Fibroblast of lung (primary cell): ENCODE results near the gene PRKAG2. TPM values are rescaled to one million over a fixed set of nuclear protein-coding genes. Genes with fewer than 3 reads are reported as not detected.

Experiments used
- DNase-seq, 2 donors: peaks; one replicate each; pipeline versions ENCODE4 v3.0.0 to v3.0.0-alpha.2; 2010; ENCODE audit warnings: low read depth in 2 of 2
- H2AFZ ChIP-seq: 2 replicates; pipeline ENCODE4 v1.5.1; 2012; ENCODE audit warnings: low read length, control low read depth, inconsistent platforms
- H3K27ac ChIP-seq: 2 replicates; pipeline ENCODE4 v1.5.1; 2011; ENCODE audit warnings: low read length, control low read depth; ENCODE audit not compliant: insufficient read depth
- H3K27me3 ChIP-seq: 2 replicates; pipeline ENCODE4 v1.5.1; 2011; ENCODE audit warnings: mild to moderate bottlenecking, low read length; ENCODE audit not compliant: control insufficient read depth, insufficient read depth
- H3K36me3 ChIP-seq: 2 replicates; pipeline ENCODE4 v1.5.1; 2011; ENCODE audit warnings: low read length; ENCODE audit not compliant: control insufficient read depth, insufficient read depth
- H3K4me1 ChIP-seq: 2 replicates; pipeline ENCODE4 v1.5.1; 2011; ENCODE audit warnings: low read length; ENCODE audit not compliant: control insufficient read depth, insufficient read depth; ENCODE audit errors: extremely low read depth
- H3K4me2 ChIP-seq: 2 replicates; pipeline ENCODE4 v1.5.1; 2011; ENCODE audit warnings: low read length, control low read depth; ENCODE audit not compliant: insufficient read depth; ENCODE audit errors: extremely low read depth
- H3K4me3 ChIP-seq, 4 experiments: fragments of 200-600 bp in 1 of 4; sonication (generic) in 1 of 4; replicated peaks in 1 of 4; 2 replicates each; pipeline ENCODE4 v1.5.1; 2011 to 2016; ENCODE audit warnings: low read length in 4 of 4, low read depth in 3 of 4, mild to moderate bottlenecking in 3 of 4, control low read depth in 2 of 4, inconsistent platforms in 1 of 4, mixed read lengths in 1 of 4; ENCODE audit not compliant: insufficient read depth in 1 of 4; ENCODE audit errors: control extremely low read depth in 1 of 4
- H3K79me2 ChIP-seq: 2 replicates; pipeline ENCODE4 v1.5.1; 2012; ENCODE audit warnings: mild to moderate bottlenecking, low read length, inconsistent platforms; ENCODE audit not compliant: control insufficient read depth, insufficient read depth
- H3K9ac ChIP-seq: 2 replicates; pipeline ENCODE4 v1.5.1; 2011; ENCODE audit warnings: mild to moderate bottlenecking, low read length, control low read depth; ENCODE audit not compliant: insufficient read depth
- H3K9me3 ChIP-seq: 2 replicates; pipeline ENCODE4 v1.5.1; 2012; ENCODE audit warnings: low read depth, low read length; ENCODE audit not compliant: control insufficient read depth, insufficient read depth
- H4K20me1 ChIP-seq: 2 replicates; pipeline ENCODE4 v1.5.1; 2011; ENCODE audit warnings: low read length; ENCODE audit not compliant: control insufficient read depth, insufficient read depth; ENCODE audit errors: extremely low read depth
- EZH2 ChIP-seq: IDR thresholded peaks from 2 replicates; pipeline ENCODE4 v1.5.1; 2012; ENCODE audit warnings: low read length, control low read depth, mild to moderate bottlenecking; ENCODE audit errors: missing control alignments
- polyA plus RNA-seq, 2 donors: library from polyadenylated mRNA; depleted of rRNA in 1 of 2; stranded (reverse) in 1 of 2; unstranded in 1 of 2; fragments of >200 nt; gene quantifications; 2 replicates each; pipeline ENCODE4 v1.2.1, GENCODE V29; 2011 to 2012; ENCODE audit warnings: missing spikeins in 1 of 2
- total RNA-seq: library from RNA; depleted of rRNA; stranded (reverse); fragments of >200 nt; gene quantifications from 2 replicates; pipeline ENCODE4 v1.2.1, GENCODE V29; 2014
- TF ChIP-seq, protein P1 (sequence below), 2 donors: IDR thresholded peaks in 1 of 2; conservative IDR thresholded peaks in 1 of 2; 1 replicate in 1 of 2; 2 replicates in 1 of 2; pipeline ENCODE4 v1.5.1; 2011 to 2012; ENCODE audit warnings: low read length in 2 of 2, control low read depth in 1 of 2, inconsistent platforms in 1 of 2, low read depth in 1 of 2, mild to moderate bottlenecking in 1 of 2

The PRKAG2 gene
- total and polyA plus RNA-seq, 2 donors (not counting 1 experiment from before 2014, with no cell fraction given) = 11.9 to 56.7 TPM

DNA sequence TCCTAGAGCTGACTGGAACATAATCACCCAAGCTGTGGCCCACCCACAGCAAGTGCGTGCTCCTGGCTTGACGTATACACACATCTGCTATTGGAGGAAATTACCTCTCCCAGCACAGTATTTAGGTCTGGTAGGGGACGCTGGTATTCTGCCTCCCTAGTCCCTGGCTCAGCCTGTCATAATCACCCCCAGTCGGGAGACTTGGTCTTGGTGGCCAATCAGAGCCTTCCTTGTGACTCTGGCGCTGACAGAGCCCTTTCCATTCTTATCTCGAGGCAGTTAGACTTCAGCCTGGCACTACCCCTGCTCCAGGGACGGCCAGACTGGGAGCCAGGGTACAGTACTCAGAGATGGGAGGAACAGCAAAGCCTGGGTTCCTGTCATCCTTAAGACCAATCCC lies 14.3 kb upstream of the PRKAG2 start:
- no peak overlapping the region for H3K9ac ChIP-seq
- H2AFZ ChIP-seq = no peak overlapping the region
- no peaks in the 10 kb centered on the region for H3K4me1 ChIP-seq
- H3K27me3 ChIP-seq = peaks cover 6% of the 10 kb centered on the region
- no peaks in the 10 kb centered on the region for H3K79me2 ChIP-seq
- no peaks in the 10 kb centered on the region for H3K36me3 ChIP-seq
- no peaks in the 10 kb centered on the region for H3K9me3 ChIP-seq
- no peak for TF ChIP-seq EZH2
- TF ChIP-seq, protein P1, sequence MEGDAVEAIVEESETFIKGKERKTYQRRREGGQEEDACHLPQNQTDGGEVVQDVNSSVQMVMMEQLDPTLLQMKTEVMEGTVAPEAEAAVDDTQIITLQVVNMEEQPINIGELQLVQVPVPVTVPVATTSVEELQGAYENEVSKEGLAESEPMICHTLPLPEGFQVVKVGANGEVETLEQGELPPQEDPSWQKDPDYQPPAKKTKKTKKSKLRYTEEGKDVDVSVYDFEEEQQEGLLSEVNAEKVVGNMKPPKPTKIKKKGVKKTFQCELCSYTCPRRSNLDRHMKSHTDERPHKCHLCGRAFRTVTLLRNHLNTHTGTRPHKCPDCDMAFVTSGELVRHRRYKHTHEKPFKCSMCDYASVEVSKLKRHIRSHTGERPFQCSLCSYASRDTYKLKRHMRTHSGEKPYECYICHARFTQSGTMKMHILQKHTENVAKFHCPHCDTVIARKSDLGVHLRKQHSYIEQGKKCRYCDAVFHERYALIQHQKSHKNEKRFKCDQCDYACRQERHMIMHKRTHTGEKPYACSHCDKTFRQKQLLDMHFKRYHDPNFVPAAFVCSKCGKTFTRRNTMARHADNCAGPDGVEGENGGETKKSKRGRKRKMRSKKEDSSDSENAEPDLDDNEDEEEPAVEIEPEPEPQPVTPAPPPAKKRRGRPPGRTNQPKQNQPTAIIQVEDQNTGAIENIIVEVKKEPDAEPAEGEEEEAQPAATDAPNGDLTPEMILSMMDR (conservative IDR thresholded peaks at IDR 0.05 in 1 of 2, IDR thresholded peaks at IDR 0.05 in 1 of 2; ENCODE audit: low read depth in 1 of 2, low read length in 2 of 2) = no peak
- H3K27ac ChIP-seq = no peak overlapping the region
- no peak overlapping the region for H3K4me3 ChIP-seq
- no peaks in the 10 kb centered on the region for H4K20me1 ChIP-seq
- no peak for DNase-seq
- H3K4me2 ChIP-seq = no peak overlapping the region

DNA sequence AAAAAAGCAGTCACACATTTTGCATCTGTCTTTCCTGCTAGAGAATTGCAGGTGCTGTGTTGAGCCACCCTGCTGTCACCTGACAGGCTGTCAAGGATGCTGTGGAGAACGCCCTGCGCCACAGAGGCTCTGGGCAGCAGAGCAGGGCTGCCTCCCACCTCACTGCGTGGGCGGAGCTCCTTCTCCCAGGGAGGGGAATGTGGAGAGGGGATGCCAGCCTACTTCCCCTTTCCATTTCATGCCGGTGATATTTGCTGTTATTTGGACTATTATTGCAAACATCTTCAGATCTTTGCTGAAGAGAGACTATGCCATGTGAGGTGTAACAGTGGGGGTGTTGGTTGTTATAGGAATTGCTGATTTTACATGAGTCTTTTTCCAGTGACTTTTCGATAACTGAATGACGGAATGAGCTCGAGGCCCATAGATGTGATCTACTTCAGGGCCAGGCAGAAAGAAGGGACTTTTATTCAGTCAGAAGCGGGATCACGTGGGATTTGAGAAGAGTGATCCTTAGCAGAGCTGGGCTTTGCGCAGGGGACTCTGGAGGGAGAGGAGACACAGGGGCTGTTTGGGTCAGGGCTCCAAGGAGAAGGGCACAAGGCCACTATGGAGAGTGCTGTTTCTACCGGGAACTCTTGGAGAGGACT lies 13.6 kb upstream of the PRKAG2 start:
- no peak overlapping the region for H3K27ac ChIP-seq
- H3K27me3 ChIP-seq = peaks cover 6% of the 10 kb centered on the region
- no peak for DNase-seq
- no peaks in the 10 kb centered on the region for H4K20me1 ChIP-seq
- no peak overlapping the region for H3K4me2 ChIP-seq
- H3K4me3 ChIP-seq = no peak overlapping the region
- H3K9me3 ChIP-seq = no peaks in the 10 kb centered on the region
- no peaks in the 10 kb centered on the region for H3K79me2 ChIP-seq
- H3K36me3 ChIP-seq = no peaks in the 10 kb centered on the region
- no peak overlapping the region for H3K9ac ChIP-seq
- no peaks in the 10 kb centered on the region for H3K4me1 ChIP-seq
- no peak for TF ChIP-seq EZH2
- no peak overlapping the region for H2AFZ ChIP-seq

DNA sequence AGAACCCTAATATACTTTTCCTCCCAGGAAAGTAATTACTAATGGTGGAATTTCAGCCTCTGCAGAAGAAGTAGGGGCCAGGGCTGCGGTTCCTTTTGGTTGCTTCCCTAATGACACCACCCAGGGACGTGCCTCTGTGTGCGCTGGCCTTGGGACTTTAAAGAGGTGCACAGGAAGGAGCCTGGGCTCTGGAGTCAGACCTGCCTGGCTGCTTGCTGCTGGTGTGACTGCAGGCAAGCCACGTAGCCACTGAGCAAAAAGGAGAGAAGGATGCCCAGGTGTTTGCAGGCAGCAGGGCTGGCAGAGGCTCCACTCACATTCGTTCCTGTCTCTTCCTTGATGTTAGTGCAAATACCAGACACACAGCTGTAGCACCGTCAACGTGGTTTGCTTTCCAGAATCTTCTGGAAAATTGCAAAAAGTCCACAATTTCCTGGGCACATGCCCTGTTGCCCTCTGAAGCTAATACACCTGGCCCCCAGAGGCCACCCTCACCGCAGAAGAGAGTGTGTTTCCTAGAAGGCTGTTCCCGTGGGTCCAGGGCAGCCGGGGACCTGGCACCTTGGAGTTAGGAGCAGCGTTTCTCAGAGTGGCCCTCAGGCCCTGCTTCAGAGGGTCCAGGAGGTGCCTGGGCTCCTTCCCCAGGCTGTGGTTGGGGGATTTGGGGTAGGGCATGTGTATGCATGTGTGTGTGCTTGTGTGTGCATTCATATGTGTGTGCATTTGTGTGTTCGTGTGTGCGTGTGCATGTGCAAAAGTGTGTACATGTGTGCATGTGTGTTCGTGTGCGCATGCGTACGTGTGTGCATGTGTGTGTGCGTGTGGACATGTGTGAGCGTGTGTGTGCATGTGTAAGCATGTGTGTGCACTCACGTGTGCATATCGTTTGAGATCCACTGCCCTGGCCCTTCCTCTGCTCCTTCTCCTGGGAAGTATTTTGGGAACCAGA lies 12.8 kb upstream of the PRKAG2 start:
- Histone ChIP-seq H2AFZ (no peak overlapping the region), H4K20me1 (no peaks in the 10 kb centered on the region), H3K9ac (no peak overlapping the region), H3K27me3 (peaks cover 6% of the 10 kb centered on the region), H3K27ac (no peak overlapping the region), H3K9me3 (no peaks in the 10 kb centered on the region), H3K36me3 (no peaks in the 10 kb centered on the region), H3K4me3 (no peak overlapping the region), H3K4me2 (no peak overlapping the region), H3K79me2 (no peaks in the 10 kb centered on the region), H3K4me1 (no peaks in the 10 kb centered on the region)
- TF ChIP-seq, protein P1 (conservative IDR thresholded peaks at IDR 0.05 in 1 of 2, IDR thresholded peaks at IDR 0.05 in 1 of 2; ENCODE audit: low read depth in 1 of 2, low read length in 2 of 2) = no peak
- TF ChIP-seq EZH2 = no peak
- no peak for DNase-seq
